Neural progenitor cell (in vitro differentiated cells): Measurements from ENCODE around the gene PER1. TPM values are rescaled to one million over a fixed set of nuclear protein-coding genes. Genes with fewer than 3 reads are reported as not detected.

Experiments
- DNase-seq: peaks from one replicate; pipeline ENCODE4 v3.0.0-alpha.2; 2016; ENCODE audit warnings: low spot score
- H2AFZ ChIP-seq: fragments of 200-600 bp; sonication (generic); replicated peaks from 2 replicates; pipeline ENCODE4 v1.6.1; 2016; ENCODE audit warnings: antibody characterized with exemption
- H3F3A ChIP-seq: fragments of 200-600 bp; sonication (generic); 2 replicates; pipeline ENCODE4 v1.6.1; 2016; ENCODE audit warnings: antibody characterized with exemption, low read depth
- H3K27ac ChIP-seq: fragments of 200-600 bp; sonication (generic); 2 replicates; pipeline ENCODE4 v1.5.1; 2016; ENCODE audit warnings: mild to moderate bottlenecking
- H3K27me3 ChIP-seq: fragments of 200-600 bp; sonication (generic); 2 replicates; pipeline ENCODE4 v1.6.1; 2016; ENCODE audit warnings: mild to moderate bottlenecking, moderate library complexity
- H3K36me3 ChIP-seq: fragments of 200-600 bp; sonication (generic); 2 replicates; pipeline ENCODE4 v1.5.1; 2016
- H3K4me1 ChIP-seq: fragments of 200-600 bp; sonication (generic); 2 replicates; pipeline ENCODE4 v1.6.1; 2016; ENCODE audit warnings: mixed run types
- H3K4me2 ChIP-seq: fragments of 200-600 bp; sonication (generic); 2 replicates; pipeline ENCODE4 v1.6.1; 2016
- H3K4me3 ChIP-seq: fragments of 200-600 bp; sonication (generic); 2 replicates; pipeline ENCODE4 v1.5.1; 2016
- H3K79me2 ChIP-seq: fragments of 200-600 bp; sonication (generic); 2 replicates; pipeline ENCODE4 v1.6.1; 2016; ENCODE audit warnings: low read depth
- H3K9ac ChIP-seq: fragments of 200-600 bp; sonication (generic); 2 replicates; pipeline ENCODE4 v1.6.1; 2016
- H3K9me3 ChIP-seq: fragments of 200-600 bp; sonication (generic); 2 replicates; pipeline ENCODE4 v1.5.1; 2016; ENCODE audit warnings: low read depth
- H4K20me1 ChIP-seq: fragments of 200-600 bp; sonication (generic); 2 replicates; pipeline ENCODE4 v1.6.1; 2016; ENCODE audit warnings: low read depth
- H3K27ac Mint-ChIP-seq: 3 replicates; pipeline ENCODE4 v1.8.0; 2021; ENCODE audit warnings: mixed read lengths
- H3K27me3 Mint-ChIP-seq: 2 replicates; pipeline ENCODE4 v1.8.0; 2022; ENCODE audit warnings: low read depth, mild to moderate bottlenecking, inconsistent platforms, moderate library complexity, mixed read lengths; ENCODE audit not compliant: insufficient read depth
- H3K36me3 Mint-ChIP-seq: 3 replicates; pipeline ENCODE4 v1.8.0; 2021; ENCODE audit warnings: mixed read lengths
- H3K4me1 Mint-ChIP-seq: 3 replicates; pipeline ENCODE4 v1.8.0; 2021; ENCODE audit warnings: mixed read lengths
- H3K4me3 Mint-ChIP-seq: 3 replicates; pipeline ENCODE4 v1.8.0; 2021; ENCODE audit warnings: mild to moderate bottlenecking, moderate library complexity, mixed read lengths
- H3K9me3 Mint-ChIP-seq: 3 replicates; pipeline ENCODE4 v1.8.0; 2020; ENCODE audit warnings: mixed read lengths
- CTCF ChIP-seq: fragments of 200-600 bp; sonication (generic); IDR thresholded peaks from 2 replicates; pipeline ENCODE4 v1.5.1; 2017; ENCODE audit warnings: antibody characterized with exemption, mild to moderate bottlenecking
- EZH2 ChIP-seq: fragments of 200-600 bp; sonication (generic); IDR thresholded peaks from 2 replicates; pipeline ENCODE4 v1.6.1; 2017; ENCODE audit warnings: antibody characterized with exemption, mild to moderate bottlenecking, moderate library complexity
- EZH2phosphoT487 ChIP-seq: fragments of 200-600 bp; sonication (generic); IDR thresholded peaks from 2 replicates; pipeline ENCODE4 v1.6.1; 2017; ENCODE audit warnings: antibody characterized with exemption
- total RNA-seq: library from RNA; depleted of rRNA; stranded (reverse); fragments of >200 nt; gene quantifications from 2 replicates; pipeline ENCODE4 v1.2.3, GENCODE V29; 2015; ENCODE audit warnings: low replicate concordance

The PER1 gene
- total RNA-seq, 1 donor from 2014 or later: 3.2 TPM

GRCh38 chr17:8145811-8146210 lies 6.4 kb downstream of the PER1 start:
- H3K9me3 ChIP-seq: no peaks in the 10 kb centered on the region
- H2AFZ ChIP-seq: no peak overlapping the region
- H3K9ac ChIP-seq: no peak overlapping the region
- no peaks in the 10 kb centered on the region for H3K4me1 ChIP-seq
- peaks cover 3% of the 10 kb centered on the region for H3K4me1 Mint-ChIP-seq
- TF ChIP-seq EZH2: no peak
- TF ChIP-seq EZH2phosphoT487: no peak
- TF ChIP-seq CTCF: no peak
- no peak overlapping the region for H3K4me3 Mint-ChIP-seq
- no peak overlapping the region for H3K27ac Mint-ChIP-seq
- no peaks in the 10 kb centered on the region for H3K79me2 ChIP-seq
- H3K27me3 ChIP-seq: no peaks in the 10 kb centered on the region
- no peaks in the 10 kb centered on the region for H3K36me3 ChIP-seq
- H3K27me3 Mint-ChIP-seq: peaks cover 11% of the 10 kb centered on the region
- H3K36me3 Mint-ChIP-seq: peaks cover 20% of the 10 kb centered on the region
- H3K27ac ChIP-seq: no peak overlapping the region
- no peak overlapping the region for H3K4me2 ChIP-seq
- H3K9me3 Mint-ChIP-seq: no peaks in the 10 kb centered on the region
- DNase-seq: no peak
- no peak overlapping the region for H3K4me3 ChIP-seq
- H4K20me1 ChIP-seq: peaks cover 10% of the 10 kb centered on the region
- peaks cover 3% of the 10 kb centered on the region for H3F3A ChIP-seq

- Mint-ChIP-seq H3K4me3 (no peak overlapping the region), H3K36me3 (peaks cover 20% of the 10 kb centered on the region), H3K27me3 (peaks cover 7% of the 10 kb centered on the region), H3K9me3 (no peaks in the 10 kb centered on the region), H3K27ac (no peak overlapping the region), H3K4me1 (peaks cover 3% of the 10 kb centered on the region)
- TF ChIP-seq EZH2 (no peak), CTCF (no peak), EZH2phosphoT487 (no peak)
- Histone ChIP-seq H3K4me3 (no peak overlapping the region), H3K4me2 (no peak overlapping the region), H3K9me3 (no peaks in the 10 kb centered on the region), H3K36me3 (no peaks in the 10 kb centered on the region), H3F3A (peaks cover 2% of the 10 kb centered on the region), H3K27me3 (no peaks in the 10 kb centered on the region), H3K27ac (no peak overlapping the region), H3K79me2 (no peaks in the 10 kb centered on the region), H4K20me1 (peaks cover 5% of the 10 kb centered on the region), H3K4me1 (no peaks in the 10 kb centered on the region), H2AFZ (no peak overlapping the region), H3K9ac (no peak overlapping the region)
- no peak for DNase-seq
Observed at GRCh38 chr17:8144401-8145231, 7.6 kb downstream of the PER1 start.

DNA sequence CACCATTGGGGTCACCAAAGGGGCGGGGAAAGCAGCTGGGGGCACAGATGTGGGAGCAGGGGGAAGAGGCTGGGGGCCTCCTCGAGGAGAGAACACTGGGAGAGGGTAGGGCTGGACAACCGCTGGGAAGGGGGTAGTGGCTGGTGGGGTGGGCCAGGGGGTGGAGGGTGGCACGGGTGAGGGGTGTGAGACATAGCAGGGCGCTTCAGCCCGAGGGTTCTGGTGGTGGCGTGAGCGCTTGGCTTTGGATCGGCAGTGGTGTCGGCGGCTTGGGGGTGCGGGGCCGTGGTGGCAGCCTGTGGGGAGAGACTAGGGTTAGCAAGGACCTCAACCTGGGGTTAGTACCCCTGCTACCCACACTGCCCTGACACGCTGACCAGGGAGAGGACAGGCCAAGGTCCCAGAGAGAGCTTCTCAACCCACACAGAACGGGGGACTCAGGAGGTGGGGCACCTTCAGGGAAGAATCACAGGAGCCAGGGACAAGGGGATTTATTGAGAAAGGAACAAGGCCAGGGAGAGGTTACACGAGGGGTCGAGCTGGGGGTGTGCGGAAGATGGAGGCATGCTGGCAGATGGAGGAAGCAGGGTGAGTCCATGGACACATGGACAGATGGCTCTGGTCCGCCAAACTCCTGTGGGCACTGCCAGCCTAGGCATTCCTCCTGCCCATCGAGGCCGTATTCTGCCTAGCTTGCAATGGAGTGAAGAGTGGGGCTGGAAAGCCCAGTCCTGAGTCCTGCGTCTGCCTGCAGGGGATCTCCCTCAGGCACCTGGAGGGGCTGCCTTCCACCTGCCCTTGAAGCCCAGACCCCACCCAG lies 8.4 kb downstream of the PER1 start:
- Histone ChIP-seq H3K4me2 (no peak overlapping the region), H3K36me3 (no peaks in the 10 kb centered on the region), H3K27me3 (no peaks in the 10 kb centered on the region), H3K4me3 (no peak overlapping the region), H3K4me1 (no peaks in the 10 kb centered on the region), H3K27ac (no peak overlapping the region), H3K9ac (no peak overlapping the region), H3F3A (peaks cover 10% of the 10 kb centered on the region), H3K9me3 (no peaks in the 10 kb centered on the region), H2AFZ (no peak overlapping the region), H4K20me1 (peaks cover 7% of the 10 kb centered on the region), H3K79me2 (no peaks in the 10 kb centered on the region)
- no peak for DNase-seq
- no peaks in the 10 kb centered on the region for H3K9me3 Mint-ChIP-seq
- no peaks in the 10 kb centered on the region for H3K4me1 Mint-ChIP-seq
- peaks cover 5% of the 10 kb centered on the region for H3K27me3 Mint-ChIP-seq
- no peak overlapping the region for H3K27ac Mint-ChIP-seq
- H3K36me3 Mint-ChIP-seq: peaks cover 24% of the 10 kb centered on the region
- no peak for TF ChIP-seq EZH2phosphoT487
- no peak for TF ChIP-seq CTCF
- TF ChIP-seq EZH2: no peak
- no peak overlapping the region for H3K4me3 Mint-ChIP-seq
